H1 (cell line): ENCODE measurements around the gene PPARA. TPM values are rescaled to one million over a fixed set of nuclear protein-coding genes. Genes with fewer than 3 reads are reported as not detected.

Experiments
- CTCF ChIA-PET: fragments of 300-600 bp; sonication (Branson Sonifier 250); formaldehyde crosslinking; loops from one replicate; lab custom pipeline; 2021; ENCODE audit not compliant: partially characterized antibody; lab: Charles Lee
- POLR2A ChIA-PET: fragments of 300-600 bp; sonication (Branson Sonifier 250); formaldehyde crosslinking; loops from one replicate; lab custom pipeline; 2021; ENCODE audit warnings: inconsistent platforms; ENCODE audit not compliant: partially characterized antibody; lab: Charles Lee
- DNase-seq, 2 experiments: peaks; one replicate each; pipeline versions ENCODE4 v3.0.0 to v3.0.0-alpha.2; 2010 to 2022; ENCODE audit warnings: low spot score in 2 of 2, low read depth in 1 of 2, mixed read lengths in 1 of 2
- FAIRE-seq: peaks from 2 replicates; lab custom pipeline; 2011; peaks lifted over from hg19 to GRCh38; lab: Jason Lieb, UNC
- H2AFZ ChIP-seq: 2 replicates; pipeline ENCODE4 v1.8.1; 2012; ENCODE audit warnings: low read length, inconsistent platforms
- H2AK5ac ChIP-seq: 2 replicates; pipeline ENCODE4 v1.6.1; 2013; ENCODE audit warnings: low read depth, low read length
- H2BK120ac ChIP-seq: replicated peaks from 2 replicates; pipeline ENCODE3; 2013; ENCODE audit warnings: low read depth, low read length, inconsistent platforms
- H2BK12ac ChIP-seq: 2 replicates; pipeline ENCODE4 v1.6.1; 2013; ENCODE audit warnings: low read depth, low read length
- H2BK15ac ChIP-seq: 2 replicates; pipeline ENCODE4 v1.6.1; 2013; ENCODE audit warnings: low read length
- H2BK20ac ChIP-seq: 2 replicates; pipeline ENCODE4 v1.6.1; 2013; ENCODE audit warnings: low read length
- H2BK5ac ChIP-seq: 2 replicates; pipeline ENCODE4 v1.6.1; 2013; ENCODE audit warnings: low read depth, low read length
- H3K14ac ChIP-seq: 2 replicates; pipeline ENCODE4 v1.6.1; 2013; ENCODE audit warnings: inconsistent platforms; ENCODE audit not compliant: insufficient read length
- H3K18ac ChIP-seq: 2 replicates; pipeline ENCODE4 v1.6.1; 2013; ENCODE audit warnings: low read length; ENCODE audit errors: extremely low read depth
- H3K23ac ChIP-seq: 2 replicates; pipeline ENCODE4 v1.6.1; 2013; ENCODE audit warnings: inconsistent platforms; ENCODE audit not compliant: insufficient read length
- H3K23me2 ChIP-seq: 2 replicates; pipeline ENCODE4 v1.6.1; 2013; ENCODE audit warnings: low read depth, low read length
- H3K27ac ChIP-seq: 2 replicates; pipeline ENCODE4 v1.6.1; 2011; ENCODE audit warnings: low read depth, low read length, inconsistent platforms
- H3K27me3 ChIP-seq, 4 experiments: replicated peaks in 1 of 4; 1 replicate in 1 of 4; 2 replicates in 3 of 4; pipeline versions ENCODE4 v1.6.1 to v1.8.1; 2011 to 2013; ENCODE audit warnings: low read length in 3 of 4, mild to moderate bottlenecking in 3 of 4, inconsistent platforms in 2 of 4, mixed read lengths in 2 of 4, moderate library complexity in 1 of 4; ENCODE audit not compliant: control insufficient read depth in 3 of 4, insufficient read depth in 3 of 4; ENCODE audit errors: extremely low read depth in 1 of 4
- H3K36me3 ChIP-seq, 4 experiments: 2 replicates each; pipeline versions ENCODE4 v1.6.1 to v1.8.1; 2011 to 2013; ENCODE audit warnings: mild to moderate bottlenecking in 4 of 4, low read length in 3 of 4, moderate library complexity in 2 of 4, control low read depth in 1 of 4, inconsistent platforms in 1 of 4; ENCODE audit not compliant: insufficient read depth in 4 of 4, control insufficient read depth in 2 of 4
- H3K4ac ChIP-seq: replicated peaks from 2 replicates; pipeline ENCODE3; 2013; ENCODE audit warnings: low read length, low read depth, mixed read lengths, inconsistent platforms; ENCODE audit not compliant: insufficient read length
- H3K4me1 ChIP-seq, 4 experiments: replicated peaks in 1 of 4; 1 replicate in 1 of 4; 2 replicates in 3 of 4; pipeline versions ENCODE4 v1.6.1 to v1.8.1; 2011 to 2013; ENCODE audit warnings: low read length in 3 of 4, inconsistent platforms in 2 of 4, mixed read lengths in 1 of 4; ENCODE audit not compliant: insufficient read depth in 4 of 4, control insufficient read depth in 3 of 4
- H3K4me2 ChIP-seq, 2 experiments: 2 replicates each; pipeline versions ENCODE4 v1.6.1 to v1.8.1; 2011 to 2013; ENCODE audit warnings: low read depth in 2 of 2, low read length in 2 of 2, control low read depth in 1 of 2, inconsistent platforms in 1 of 2, mild to moderate bottlenecking in 1 of 2; ENCODE audit not compliant: insufficient read depth in 1 of 2
- H3K4me3 ChIP-seq, 4 experiments: fragments of 200-600, 300-600 bp in 1 of 4; sonication (generic), shearing (Covaris generic), sonication (Bioruptor Twin) in 1 of 4; 2 replicates each; pipeline versions ENCODE4 v1.5.1 to v1.8.1; 2011 to 2016; ENCODE audit warnings: low read length in 4 of 4, low read depth in 3 of 4, control low read depth in 2 of 4, inconsistent platforms in 2 of 4, mild to moderate bottlenecking in 2 of 4, mixed read lengths in 1 of 4, moderate library complexity in 1 of 4; ENCODE audit not compliant: insufficient read depth in 2 of 4; ENCODE audit errors: extremely low read depth in 1 of 4
- H3K56ac ChIP-seq: replicated peaks from 2 replicates; pipeline ENCODE3; 2013; ENCODE audit warnings: low read depth, mild to moderate bottlenecking, mixed read lengths, low read length, inconsistent platforms; ENCODE audit not compliant: insufficient read length
- H3K79me1 ChIP-seq: 2 replicates; pipeline ENCODE4 v1.6.1; 2013; ENCODE audit warnings: low read depth, low read length, control low read depth
- H3K79me2 ChIP-seq, 2 experiments: 2 replicates each; pipeline versions ENCODE4 v1.6.1 to v1.8.1; 2012 to 2013; ENCODE audit warnings: low read length in 2 of 2, mild to moderate bottlenecking in 2 of 2, inconsistent platforms in 1 of 2; ENCODE audit not compliant: insufficient read depth in 2 of 2, control insufficient read depth in 1 of 2
- H3K9ac ChIP-seq, 4 experiments: replicated peaks in 1 of 4; 1 replicate in 1 of 4; 2 replicates in 3 of 4; pipeline versions ENCODE4 v1.6.1 to v1.8.1; 2011 to 2013; ENCODE audit warnings: low read depth in 3 of 4, low read length in 3 of 4, control low read depth in 2 of 4, mild to moderate bottlenecking in 2 of 4, moderate library complexity in 2 of 4, inconsistent platforms in 1 of 4; ENCODE audit errors: extremely low read depth in 1 of 4
- H3K9me3 ChIP-seq, 2 experiments: 2 replicates each; pipeline versions ENCODE4 v1.6.1 to v1.8.1; 2012 to 2013; ENCODE audit warnings: mild to moderate bottlenecking in 2 of 2, moderate library complexity in 2 of 2, control low read depth in 1 of 2, inconsistent platforms in 1 of 2, low read depth in 1 of 2, low read length in 1 of 2, mixed read lengths in 1 of 2; ENCODE audit not compliant: insufficient read depth in 2 of 2
- H4K20me1 ChIP-seq, 2 experiments: replicated peaks in 1 of 2; 2 replicates each; pipeline versions ENCODE3 to v1.8.1; 2011 to 2013; ENCODE audit warnings: inconsistent platforms in 2 of 2, low read length in 2 of 2, mild to moderate bottlenecking in 1 of 2; ENCODE audit not compliant: insufficient read depth in 2 of 2, control insufficient read depth in 1 of 2
- H4K5ac ChIP-seq: 2 replicates; pipeline ENCODE4 v1.6.1; 2013; ENCODE audit warnings: low read length, low read depth, mixed read lengths, inconsistent platforms; ENCODE audit not compliant: insufficient read length
- H4K8ac ChIP-seq: 2 replicates; pipeline ENCODE4 v1.8.0; 2013; ENCODE audit warnings: mild to moderate bottlenecking, moderate library complexity, low read length, inconsistent platforms; ENCODE audit not compliant: insufficient read depth; ENCODE audit errors: extremely low read depth
- H4K91ac ChIP-seq: replicated peaks from 2 replicates; pipeline ENCODE3; 2013; ENCODE audit warnings: low read length, mixed read lengths, inconsistent platforms; ENCODE audit not compliant: insufficient read length
- CHD2 ChIP-seq: IDR thresholded peaks from 2 replicates; pipeline ENCODE4 v1.6.1; 2012; ENCODE audit warnings: low read length, improper control_type of control experiment
- CTBP2 ChIP-seq: IDR thresholded peaks from 2 replicates; pipeline ENCODE4 v1.7.0; 2011; ENCODE audit warnings: borderline replicate concordance, mild to moderate bottlenecking, moderate library complexity, mixed read lengths, low read length; ENCODE audit not compliant: insufficient read depth, insufficient read length
- GABPA ChIP-seq: IDR thresholded peaks from 2 replicates; pipeline ENCODE4 v1.6.1; 2011; ENCODE audit warnings: mild to moderate bottlenecking, low read length, moderate library complexity, borderline replicate concordance; ENCODE audit not compliant: insufficient read depth
- HDAC6 ChIP-seq: IDR thresholded peaks from one replicate; pipeline ENCODE4 v1.7.1; 2012; ENCODE audit warnings: low read depth, mild to moderate bottlenecking, inconsistent platforms, low read length, moderate library complexity
- YY1 ChIP-seq: IDR thresholded peaks from 2 replicates; pipeline ENCODE4 v1.6.1; 2011; ENCODE audit warnings: low read depth, mild to moderate bottlenecking, low read length
- WGBS, 2 experiments: shearing (Covaris generic) in 1 of 2; methylation state at CpG; one replicate each; pipeline versions ENCODE4 v1.1.6 to v1.1.7; 2013 to 2015; ENCODE audit warnings: low lambda C conversion rate in 2 of 2, mixed read lengths in 2 of 2, inconsistent platforms in 1 of 2, low coverage in 1 of 2, missing lambda C conversion rate in 1 of 2; ENCODE audit not compliant: insufficient replicate concordance in 2 of 2, insufficient coverage in 1 of 2, insufficient read length in 1 of 2; ENCODE audit errors: extremely low coverage in 1 of 2, missing lambda C conversion rate in 1 of 2; 5-methylcytosine and 5-hydroxymethylcytosine counted together
- polyA plus RNA-seq, 7 experiments: library from polyadenylated mRNA; depleted of rRNA in 3 of 7; stranded (reverse) in 5 of 7; unstranded in 2 of 7; fragments of >200 nt in 5 of 7; fragments of 200-250 nt in 2 of 7; gene quantifications; 1 replicate in 5 of 7; 2 replicates in 1 of 7; 4 replicates in 1 of 7; pipeline versions ENCODE4 v1.2.1 to v1.2.3, GENCODE V29; 2011 to 2013; ENCODE audit warnings: missing spikeins in 2 of 7, mixed read lengths in 2 of 7
- total RNA-seq: library from RNA; stranded (reverse); fragmentation: NEBNext Ultra II Directional; extraction: Animal tissue kit (Norgen Biotek cat#: 25700); gene quantifications from 2 replicates; pipeline ENCODE4 v1.2.1, GENCODE V29; 2021
- TF ChIP-seq, protein P1 (sequence below): IDR thresholded peaks from 2 replicates; pipeline ENCODE4 v1.6.1; 2012; ENCODE audit warnings: inconsistent platforms

PPARA gene
- total and polyA plus RNA-seq, 2 of the 8 experiments (the other 6 are each of a cell fraction or from before 2014, with no cell fraction given), result 3.1 to 8.2 TPM

DNA sequence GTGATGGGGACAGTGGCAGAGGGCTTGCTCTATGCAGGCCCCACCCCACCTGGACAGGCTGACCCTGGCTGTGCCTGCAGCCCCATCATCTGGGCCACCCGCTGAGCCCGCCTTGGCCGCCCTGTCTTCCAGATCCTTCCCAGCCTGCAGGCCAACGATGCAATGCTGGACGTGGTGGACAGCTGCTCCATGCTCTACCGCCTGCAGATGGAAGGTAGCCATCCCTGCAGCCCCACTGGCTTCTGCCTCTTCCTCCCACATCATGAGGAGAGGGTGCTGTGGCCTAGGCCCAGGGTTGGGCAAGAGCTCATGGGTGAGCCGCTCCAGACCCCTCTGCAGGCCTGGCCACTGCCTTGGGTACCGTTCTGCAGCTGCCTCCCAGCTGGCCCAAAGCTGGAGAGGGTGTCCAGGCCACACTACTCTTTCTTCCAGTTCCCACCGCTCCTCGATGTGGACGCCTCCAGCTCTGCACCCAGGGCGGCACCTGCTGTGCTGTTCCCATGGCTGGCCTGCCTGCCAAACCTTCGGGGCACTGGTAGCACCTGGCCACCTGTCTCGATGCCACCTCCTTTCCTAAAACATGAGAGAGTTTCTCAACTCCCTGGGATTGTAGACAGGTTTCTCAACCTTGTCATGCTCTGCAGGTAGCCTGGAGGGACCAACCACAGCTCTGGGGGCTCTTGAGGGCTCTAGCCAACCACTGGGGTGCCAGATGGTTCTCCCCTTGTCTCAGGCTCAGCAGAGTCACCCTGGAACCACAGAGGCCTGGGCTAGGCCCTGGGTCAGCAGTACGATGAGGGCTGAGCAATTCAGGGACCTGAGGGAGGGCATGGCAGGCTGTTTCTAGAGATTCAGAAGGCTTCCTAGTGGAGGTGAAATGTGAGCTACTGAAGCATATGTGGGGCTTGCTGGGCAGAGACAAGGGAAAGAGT lies 136.9 kb downstream of the PPARA start:
- Histone ChIP-seq H4K5ac (no peak overlapping the region), H3K9me3 (no peaks in the 10 kb centered on the region), H3K36me3 (peaks cover 0 to 7% (median 1%) of the 10 kb centered on the region in 4 experiments; a peak in 3 of 8 replicates), H3K56ac (no peak overlapping the region), H3K23me2 (no peaks in the 10 kb centered on the region), H3K23ac (no peak overlapping the region), H2BK15ac (no peak overlapping the region), H4K20me1 (peaks cover 0 to 3% of the 10 kb centered on the region in 2 experiments), H3K4me3 (no peak overlapping the region), H3K18ac (no peak overlapping the region), H3K79me2 (no peaks in the 10 kb centered on the region), H2BK120ac (no peak overlapping the region), H2AK5ac (no peak overlapping the region), H2AFZ (no peak overlapping the region), H3K79me1 (no peaks in the 10 kb centered on the region; the same call in 1 of the 2 replicates), H3K4ac (no peak overlapping the region), H3K9ac (no peak overlapping the region), H4K8ac (no peak overlapping the region), H2BK5ac (no peak overlapping the region), H2BK20ac (no peak overlapping the region), H3K14ac (no peak overlapping the region), H3K4me2 (no peak overlapping the region), H4K91ac (no peak overlapping the region), H2BK12ac (no peak overlapping the region), H3K4me1 (no peaks in the 10 kb centered on the region), H3K27me3 (no peaks in the 10 kb centered on the region), H3K27ac (no peak overlapping the region)
- 93% methylated on average over 15 of the region's 15 CpGs; no CpG with 5 or more reads in 1 of the 2 experiments for WGBS, 2 experiments
- no peak for TF ChIP-seq GABPA
- TF ChIP-seq, protein P1, sequence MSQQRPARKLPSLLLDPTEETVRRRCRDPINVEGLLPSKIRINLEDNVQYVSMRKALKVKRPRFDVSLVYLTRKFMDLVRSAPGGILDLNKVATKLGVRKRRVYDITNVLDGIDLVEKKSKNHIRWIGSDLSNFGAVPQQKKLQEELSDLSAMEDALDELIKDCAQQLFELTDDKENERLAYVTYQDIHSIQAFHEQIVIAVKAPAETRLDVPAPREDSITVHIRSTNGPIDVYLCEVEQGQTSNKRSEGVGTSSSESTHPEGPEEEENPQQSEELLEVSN, result no peak
- no peak for TF ChIP-seq HDAC6
- no peak for TF ChIP-seq CTBP2
- TF ChIP-seq YY1, result no peak
- no peak for TF ChIP-seq CHD2
- ChIA-PET CTCF (interaction anchor here (0.6 to 1.3 kb wide), 3 partner anchors 176 to 281 kb away, joined by 3 to 8 read pairs (median 3); no protein-coding TSS in a partner anchor), POLR2A (interaction anchor here (1.5 kb wide), 1 partner anchor 8 kb away, joined by 5 read pairs; no protein-coding TSS in a partner anchor)
- DNase-seq, result no peak
- FAIRE-seq, result no peak
